PFSK-1 (cell line): ENCODE results near the gene FGF14.

ENCODE experiments used
- FOXP2 ChIP-seq: optimal IDR thresholded peaks from 2 replicates; pipeline ENCODE3; 2011; ENCODE audit warnings: borderline replicate concordance, control low read depth, inconsistent platforms; ENCODE audit not compliant: insufficient read depth; ENCODE audit errors: extremely low read length, extremely low read depth
- POLR2AphosphoS5 ChIP-seq: IDR thresholded peaks from 2 replicates; pipeline ENCODE4 v1.6.1; 2012; ENCODE audit warnings: low read depth, mild to moderate bottlenecking, control low read depth, low read length, moderate library complexity
- SIN3A ChIP-seq: IDR thresholded peaks from 2 replicates; pipeline ENCODE4 v1.6.1; 2012; ENCODE audit warnings: mild to moderate bottlenecking, low read length, moderate library complexity, borderline replicate concordance; ENCODE audit not compliant: insufficient read depth
- TAF1 ChIP-seq: IDR thresholded peaks from 2 replicates; pipeline ENCODE4 v1.6.1; 2012; ENCODE audit warnings: low read length, control low read depth, borderline replicate concordance; ENCODE audit not compliant: insufficient read depth
- TF ChIP-seq, protein P1 (sequence below), 2 experiments: IDR thresholded peaks; 2 replicates each; pipeline versions ENCODE4 v1.6.1 to v1.8.0; 2011 to 2012; ENCODE audit warnings: low read depth in 2 of 2, low read length in 2 of 2, control low read depth in 1 of 2, inconsistent platforms in 1 of 2, mild to moderate bottlenecking in 1 of 2, moderate library complexity in 1 of 2; ENCODE audit not compliant: insufficient read depth in 1 of 2

The FGF14 gene

DNA sequence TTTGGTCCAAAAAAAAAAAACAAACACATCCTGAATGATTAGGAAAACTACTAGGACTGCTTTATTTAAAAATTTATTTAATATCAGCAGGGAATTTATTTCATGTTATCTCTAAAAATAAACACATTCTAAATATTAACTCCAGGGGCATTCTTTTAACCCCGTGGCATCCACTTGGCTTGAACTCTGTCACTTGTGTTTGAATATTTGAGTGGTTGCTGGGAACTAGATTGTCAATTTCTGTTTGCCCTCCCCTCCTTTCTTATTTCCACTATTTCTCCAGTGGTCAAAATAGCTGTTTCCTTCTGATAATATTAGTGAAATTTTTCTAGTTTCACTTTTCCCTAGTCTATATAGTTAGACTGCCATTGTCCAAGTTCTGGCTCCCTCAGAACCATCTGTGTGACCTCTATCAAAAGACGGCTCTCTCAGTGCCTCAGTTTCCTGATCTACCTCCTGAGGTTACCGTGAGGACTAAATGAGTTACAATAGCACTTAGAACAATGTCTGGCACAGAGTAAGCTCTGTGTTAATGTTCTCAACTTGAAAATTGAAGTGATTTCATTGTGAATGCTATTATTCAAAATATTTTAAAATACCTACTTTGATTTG is 107.3 kb downstream of the FGF14 start:
- TF ChIP-seq, protein P1, sequence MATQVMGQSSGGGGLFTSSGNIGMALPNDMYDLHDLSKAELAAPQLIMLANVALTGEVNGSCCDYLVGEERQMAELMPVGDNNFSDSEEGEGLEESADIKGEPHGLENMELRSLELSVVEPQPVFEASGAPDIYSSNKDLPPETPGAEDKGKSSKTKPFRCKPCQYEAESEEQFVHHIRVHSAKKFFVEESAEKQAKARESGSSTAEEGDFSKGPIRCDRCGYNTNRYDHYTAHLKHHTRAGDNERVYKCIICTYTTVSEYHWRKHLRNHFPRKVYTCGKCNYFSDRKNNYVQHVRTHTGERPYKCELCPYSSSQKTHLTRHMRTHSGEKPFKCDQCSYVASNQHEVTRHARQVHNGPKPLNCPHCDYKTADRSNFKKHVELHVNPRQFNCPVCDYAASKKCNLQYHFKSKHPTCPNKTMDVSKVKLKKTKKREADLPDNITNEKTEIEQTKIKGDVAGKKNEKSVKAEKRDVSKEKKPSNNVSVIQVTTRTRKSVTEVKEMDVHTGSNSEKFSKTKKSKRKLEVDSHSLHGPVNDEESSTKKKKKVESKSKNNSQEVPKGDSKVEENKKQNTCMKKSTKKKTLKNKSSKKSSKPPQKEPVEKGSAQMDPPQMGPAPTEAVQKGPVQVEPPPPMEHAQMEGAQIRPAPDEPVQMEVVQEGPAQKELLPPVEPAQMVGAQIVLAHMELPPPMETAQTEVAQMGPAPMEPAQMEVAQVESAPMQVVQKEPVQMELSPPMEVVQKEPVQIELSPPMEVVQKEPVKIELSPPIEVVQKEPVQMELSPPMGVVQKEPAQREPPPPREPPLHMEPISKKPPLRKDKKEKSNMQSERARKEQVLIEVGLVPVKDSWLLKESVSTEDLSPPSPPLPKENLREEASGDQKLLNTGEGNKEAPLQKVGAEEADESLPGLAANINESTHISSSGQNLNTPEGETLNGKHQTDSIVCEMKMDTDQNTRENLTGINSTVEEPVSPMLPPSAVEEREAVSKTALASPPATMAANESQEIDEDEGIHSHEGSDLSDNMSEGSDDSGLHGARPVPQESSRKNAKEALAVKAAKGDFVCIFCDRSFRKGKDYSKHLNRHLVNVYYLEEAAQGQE (IDR thresholded peaks at IDR 0.05; ENCODE audit: insufficient read depth in 1 of 2, low read depth in 2 of 2, low read length in 2 of 2) = no peak
- TF ChIP-seq SIN3A (no peak), TAF1 (no peak), FOXP2 (no peak), POLR2AphosphoS5 (no peak)

DNA sequence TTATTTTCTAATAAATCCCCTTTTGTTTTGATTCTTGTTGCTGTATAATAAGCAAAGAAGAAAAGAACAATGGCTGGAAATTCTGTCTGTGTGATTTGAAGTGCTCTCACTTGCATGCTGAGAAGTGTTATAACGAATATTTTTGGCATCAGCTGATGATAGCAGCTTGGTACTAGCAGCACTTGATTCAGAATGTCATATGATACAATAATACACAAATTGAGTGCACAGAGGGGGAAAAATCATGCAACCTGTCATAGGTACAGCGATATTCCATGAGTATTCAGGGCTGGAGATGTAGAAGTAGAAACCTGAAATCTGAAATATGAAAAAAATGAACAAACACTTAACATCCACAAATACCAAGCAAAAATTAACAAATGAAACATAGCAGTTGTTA is 108.1 kb downstream of the FGF14 start:
- TF ChIP-seq, protein P1 (IDR thresholded peaks at IDR 0.05; ENCODE audit: insufficient read depth in 1 of 2, low read depth in 2 of 2, low read length in 2 of 2) = no peak
- TF ChIP-seq SIN3A = no peak
- TF ChIP-seq FOXP2 = no peak
- no peak for TF ChIP-seq TAF1
- TF ChIP-seq POLR2AphosphoS5 = no peak

DNA sequence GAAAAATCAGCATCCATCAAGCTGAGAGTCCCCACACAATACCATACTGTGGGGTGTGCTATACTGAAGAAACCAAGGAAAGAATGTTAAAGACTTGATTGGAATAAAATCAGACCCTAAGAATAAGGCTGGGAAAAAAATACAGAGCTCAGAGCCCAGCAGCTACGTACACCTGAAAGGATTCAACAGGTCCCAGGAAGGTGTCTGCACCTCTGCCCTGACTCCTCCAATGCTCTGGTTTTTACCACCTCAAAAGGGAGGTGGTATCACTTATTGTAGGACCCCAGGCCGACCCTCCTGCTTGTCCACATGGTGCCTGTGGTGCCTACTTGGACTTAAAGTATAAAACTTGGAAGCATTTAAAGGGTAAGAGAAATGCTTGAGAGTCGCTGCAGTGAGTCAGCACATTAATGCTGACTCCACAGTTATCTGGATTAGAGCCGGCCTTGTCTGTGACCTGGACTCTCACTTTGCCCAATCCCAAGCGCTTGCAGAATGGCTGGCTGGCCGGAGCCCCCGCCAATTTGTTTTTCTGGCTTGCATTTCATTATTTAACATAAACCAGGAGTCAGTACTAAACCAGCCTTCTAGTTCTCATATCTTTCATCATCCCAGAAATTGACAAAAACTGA is 110.1 kb downstream of the FGF14 start:
- TF ChIP-seq, protein P1 (IDR thresholded peaks at IDR 0.05; ENCODE audit: insufficient read depth in 1 of 2, low read depth in 2 of 2, low read length in 2 of 2) = no peak
- TF ChIP-seq FOXP2 (no peak), TAF1 (no peak), POLR2AphosphoS5 (no peak), SIN3A (no peak)

DNA sequence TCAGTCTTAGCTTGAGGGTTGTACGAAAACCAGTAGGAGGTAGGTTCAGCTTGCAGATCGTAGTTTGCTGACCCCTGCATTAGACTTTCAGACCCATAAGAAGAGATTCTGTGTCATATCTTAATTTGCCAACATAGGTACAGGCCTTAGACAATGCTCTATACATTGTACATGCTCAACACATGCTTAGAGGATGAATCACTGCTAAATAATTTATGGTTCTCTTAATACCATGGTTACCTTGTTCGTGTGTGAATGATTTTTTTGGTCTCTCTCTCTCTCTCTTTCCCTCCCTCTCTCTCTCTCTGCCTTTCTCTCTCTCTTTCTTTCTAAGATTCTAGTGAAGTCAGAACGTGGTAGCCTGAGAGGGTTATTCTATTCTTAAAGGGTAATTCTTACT is 112.2 kb downstream of the FGF14 start:
- TF ChIP-seq, protein P1 (IDR thresholded peaks at IDR 0.05; ENCODE audit: insufficient read depth in 1 of 2, low read depth in 2 of 2, low read length in 2 of 2) = no peak
- TF ChIP-seq SIN3A (no peak), POLR2AphosphoS5 (no peak), FOXP2 (no peak), TAF1 (no peak)
